IPS DF 4.7 (cell line): ENCODE measurements around the gene SCGB3A2.

ENCODE experiments used
- DNase-seq: peaks from one replicate; pipeline ENCODE4 v3.0.0-alpha.2; 2013; ENCODE audit warnings: low spot score; ENCODE audit errors: extremely low read depth

SCGB3A2 gene

GRCh38 chr5:147904110-147904509, 25.6 kb downstream of the SCGB3A2 start:
- DNase-seq = no peak

DNA sequence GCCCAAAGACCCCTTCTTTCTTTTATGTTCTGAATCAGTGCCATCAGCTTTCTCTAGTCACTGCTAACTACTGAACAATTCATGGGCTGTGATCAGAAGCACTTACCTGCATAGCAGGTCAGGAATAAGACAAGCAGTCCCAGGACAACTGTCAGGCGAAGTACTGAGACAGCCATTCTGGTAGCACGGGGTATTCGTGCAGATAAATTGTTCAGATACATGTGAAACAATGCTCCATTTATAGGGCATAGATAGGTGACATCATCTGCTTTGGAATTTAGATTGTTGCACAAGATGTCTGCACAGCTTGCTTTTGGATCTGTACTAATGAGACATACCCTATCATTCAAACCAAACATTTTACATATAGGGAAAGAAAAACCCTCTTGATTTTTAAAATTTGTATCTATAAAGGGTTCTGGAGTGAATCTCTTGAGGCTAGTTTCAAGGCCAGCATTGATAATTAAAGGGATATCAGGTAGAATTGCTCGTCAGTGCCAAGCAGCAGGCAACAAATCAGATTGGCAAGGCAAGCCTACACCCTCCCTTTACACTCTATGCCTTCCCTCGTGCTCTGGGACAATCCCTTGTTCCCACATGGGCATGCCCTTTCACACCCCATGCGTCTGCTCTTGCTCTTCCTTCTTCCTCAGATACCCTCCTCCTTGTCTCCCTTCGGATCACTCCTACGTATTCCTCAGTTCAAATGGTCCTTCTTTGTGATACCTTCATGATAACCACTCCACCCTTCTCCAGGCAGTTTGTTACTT, 28.0 kb downstream of the SCGB3A2 start, which contains the start of gene C5orf46:
Gene C5orf46 (minus strand): TSS at position 213 of the 770 bp plus-strand sequence. CDS start 37 bp downstream, at position 176.
- no peak for DNase-seq

DNA sequence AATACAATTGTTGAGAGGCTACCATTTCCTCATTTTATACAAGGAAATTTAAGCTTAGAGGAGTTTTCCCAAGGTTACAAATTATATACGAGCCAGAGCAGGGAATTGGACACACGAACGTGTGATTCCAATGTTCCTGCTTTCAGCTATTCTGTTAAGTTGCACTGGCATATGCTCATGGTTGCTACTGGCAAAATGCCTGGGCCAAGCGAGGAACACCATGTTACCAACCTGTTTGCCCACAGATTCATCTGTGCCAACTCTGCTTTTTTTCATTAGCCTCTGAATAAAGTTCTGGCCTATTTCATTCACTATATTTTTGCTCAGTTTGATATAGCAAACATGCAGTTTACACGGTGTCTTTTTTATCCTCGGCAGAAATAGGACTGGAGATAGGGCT, 32.9 kb downstream of the SCGB3A2 start:
- no peak for DNase-seq

DNA sequence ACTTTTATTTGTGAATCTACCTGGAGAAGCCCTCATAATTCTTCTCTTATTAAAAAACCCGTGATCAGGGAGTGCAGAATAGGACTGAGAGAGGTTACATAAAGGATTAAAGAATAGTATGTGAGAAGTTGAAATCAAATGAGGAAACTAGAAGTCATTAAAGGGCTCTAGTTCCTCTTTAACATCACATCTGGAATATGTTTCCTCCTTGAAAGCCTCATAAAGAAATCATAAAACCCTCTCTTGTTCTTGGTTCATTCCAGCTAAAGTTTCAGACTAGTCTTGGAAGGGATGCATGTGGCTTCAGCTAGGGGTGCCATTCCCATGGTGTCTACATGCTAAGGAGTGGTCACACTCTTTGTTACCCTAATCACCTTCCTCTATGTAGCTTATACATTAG, 33.5 kb downstream of the SCGB3A2 start:
- DNase-seq = no peak

DNA sequence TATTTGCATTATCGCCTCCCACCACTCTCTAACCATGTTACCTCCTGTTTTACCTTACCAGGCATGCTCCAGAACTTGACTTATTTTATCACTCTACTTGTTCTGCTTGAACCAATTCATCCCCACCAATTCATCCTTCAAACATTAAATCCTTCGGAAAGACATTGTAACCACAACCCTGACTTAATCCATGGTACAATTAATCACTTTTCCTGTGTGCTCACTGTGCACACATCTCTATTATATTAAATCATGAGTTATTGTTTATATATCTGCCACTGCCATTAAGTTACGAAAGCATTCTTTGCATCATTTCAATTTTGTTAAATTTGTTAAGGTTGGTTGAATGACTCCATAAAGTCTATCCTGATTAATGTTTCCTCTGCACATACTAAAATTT, 35.3 kb downstream of the SCGB3A2 start:
- no peak for DNase-seq

DNA sequence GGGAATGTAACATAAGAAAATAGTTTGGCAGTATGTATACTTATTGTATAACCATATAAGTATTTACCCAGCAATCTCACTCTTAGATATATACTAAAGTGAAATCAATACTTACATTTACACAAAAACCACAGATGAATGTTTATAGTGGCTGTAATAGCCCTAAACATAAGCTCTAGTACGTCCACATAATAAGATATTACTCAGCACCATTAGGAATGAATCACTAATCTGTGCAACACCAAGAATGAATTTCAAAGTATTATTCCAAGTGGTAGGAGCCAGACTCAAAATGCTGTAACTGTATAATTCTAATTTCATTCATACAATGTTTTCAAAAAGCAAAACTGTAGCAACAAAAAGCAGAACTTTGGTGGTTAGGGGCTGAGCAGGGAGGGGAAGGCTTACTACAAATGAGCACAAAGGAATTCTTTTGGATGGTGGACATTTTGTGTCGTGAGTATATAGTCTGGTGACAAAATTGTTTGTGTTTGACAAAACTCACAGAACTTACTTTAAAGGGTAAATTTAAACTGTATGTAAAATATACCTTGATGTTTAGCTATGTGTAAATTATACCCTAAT, 39.7 kb downstream of the SCGB3A2 start:
- no peak for DNase-seq

GRCh38 chr5:147918899-147919298, 40.4 kb downstream of the SCGB3A2 start:
- DNase-seq = no peak

DNA sequence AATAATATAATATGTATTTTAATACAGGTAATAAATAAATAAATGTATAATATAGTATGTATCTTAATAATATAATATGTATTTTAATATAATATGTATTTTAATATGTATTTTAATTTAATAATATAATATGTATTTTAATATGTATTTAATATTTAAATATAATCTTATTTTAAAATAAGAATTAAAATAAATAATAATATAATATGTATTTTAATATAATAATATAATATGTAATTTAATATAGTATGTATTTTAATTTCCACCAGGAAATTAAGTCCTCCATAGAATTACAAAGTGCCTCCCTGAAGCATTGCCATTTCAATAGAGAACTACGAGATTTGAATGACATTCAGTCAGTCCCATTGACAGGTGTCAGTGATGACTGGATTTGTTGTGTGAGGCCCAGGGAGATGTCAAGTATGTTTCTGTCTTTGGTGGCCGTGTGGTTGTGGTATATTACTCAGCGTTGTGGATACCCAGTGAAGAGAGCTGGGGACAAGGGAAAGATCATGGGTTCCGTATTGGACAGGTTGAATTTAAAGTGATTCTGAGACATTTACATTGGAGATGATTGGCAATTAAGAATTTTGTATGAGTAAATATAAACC, 42.0 kb downstream of the SCGB3A2 start:
- DNase-seq = no peak

DNA sequence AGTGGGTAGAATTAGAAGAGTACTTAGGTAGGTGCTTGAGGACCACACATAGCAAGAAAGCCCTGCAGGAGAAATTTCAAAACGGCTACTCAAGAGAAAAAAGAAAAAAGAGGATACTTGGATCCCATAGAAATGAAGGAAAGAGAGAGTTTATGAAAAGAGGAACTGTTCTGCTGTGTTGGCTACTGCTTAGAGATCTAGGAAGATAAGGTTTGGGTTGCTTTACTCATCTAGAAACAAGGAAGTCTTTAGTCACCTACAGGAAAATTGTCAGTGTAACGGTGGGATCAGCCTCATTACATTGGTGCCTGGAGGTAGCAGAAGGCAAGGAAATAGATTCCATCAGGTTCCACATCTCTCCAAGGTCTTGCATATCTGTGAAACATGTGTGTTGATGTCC, 42.6 kb downstream of the SCGB3A2 start:
- no peak for DNase-seq

- DNase-seq = no peak
Observed at GRCh38 chr5:147925020-147925419, 46.5 kb downstream of the SCGB3A2 start.

DNA sequence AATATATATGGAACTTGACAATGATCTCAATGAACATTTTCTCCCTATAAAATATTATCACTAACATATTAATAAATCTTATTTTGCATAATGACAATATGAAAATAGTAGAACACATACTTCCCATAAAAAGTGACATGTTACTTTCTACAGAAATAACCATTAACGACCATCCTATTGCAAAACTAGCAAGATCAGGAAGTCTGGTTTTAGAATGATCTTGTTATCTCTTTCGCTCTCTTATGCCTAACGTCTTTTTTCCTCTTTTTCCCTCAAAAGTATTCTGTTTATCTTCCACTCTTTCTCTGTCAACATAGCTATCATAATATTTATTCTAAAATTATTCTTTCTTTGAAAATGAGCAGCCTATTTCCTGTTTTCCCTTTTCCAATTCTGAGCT, 49.4 kb downstream of the SCGB3A2 start:
- no peak for DNase-seq

GRCh38 chr5:147930769-147931168, 52.3 kb downstream of the SCGB3A2 start:
- no peak for DNase-seq
